Daoy (cell line): ENCODE results near the gene WWOX. TPM values are rescaled to one million over a fixed set of nuclear protein-coding genes. Genes with fewer than 3 reads are reported as not detected.

Experiments used
- DNase-seq: peaks from one replicate; pipeline ENCODE4 v3.0.0-alpha.2; 2015; ENCODE audit warnings: low read depth
- total RNA-seq: library from RNA; depleted of rRNA; stranded (reverse); fragments of >200 nt; shearing (Covaris generic); gene quantifications from 2 replicates; pipeline ENCODE4 v1.2.3, GENCODE V29; 2014

WWOX gene
- total RNA-seq, 1 experiment from 2014 or later, result 21.1 TPM

DNA sequence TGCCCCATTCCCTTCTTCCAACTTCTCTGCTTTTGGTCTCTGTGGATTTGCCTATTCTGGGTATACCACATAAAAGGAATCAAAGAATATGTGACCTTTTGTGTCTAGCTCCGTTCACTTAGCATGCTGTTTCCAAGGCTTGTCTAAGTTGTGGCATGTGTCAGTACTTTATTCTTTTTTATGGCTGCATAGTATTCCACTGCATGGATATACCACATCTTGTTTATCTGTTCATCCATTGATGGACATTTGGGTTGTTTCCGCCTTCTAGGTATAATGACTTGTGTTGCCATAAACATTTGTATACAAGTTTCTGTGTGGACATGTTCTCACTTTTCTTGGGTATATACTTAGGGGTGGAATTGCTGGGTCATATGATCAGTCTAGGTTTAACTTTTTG, 1068.4 kb downstream of the WWOX start:
- no peak for DNase-seq

DNA sequence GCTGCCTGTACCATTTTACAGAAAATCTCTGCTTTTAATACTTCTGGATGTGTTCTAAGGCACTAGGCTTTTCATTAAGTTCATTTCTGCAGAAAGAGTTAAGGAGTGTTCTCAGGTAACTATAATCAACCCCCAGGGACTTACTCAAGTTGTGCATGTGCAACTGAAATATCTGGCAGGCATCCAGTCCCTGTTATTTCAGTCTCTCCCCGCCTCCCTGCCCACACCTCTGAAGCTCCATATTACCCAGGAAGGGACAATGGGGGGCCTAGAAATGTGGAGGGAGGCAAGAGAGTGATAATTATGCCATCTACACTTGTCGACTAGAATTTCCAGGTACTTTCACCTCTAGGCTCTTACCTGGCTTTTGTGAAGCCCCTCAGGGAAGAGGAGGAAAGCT, 1068.9 kb downstream of the WWOX start:
- no peak for DNase-seq

DNA sequence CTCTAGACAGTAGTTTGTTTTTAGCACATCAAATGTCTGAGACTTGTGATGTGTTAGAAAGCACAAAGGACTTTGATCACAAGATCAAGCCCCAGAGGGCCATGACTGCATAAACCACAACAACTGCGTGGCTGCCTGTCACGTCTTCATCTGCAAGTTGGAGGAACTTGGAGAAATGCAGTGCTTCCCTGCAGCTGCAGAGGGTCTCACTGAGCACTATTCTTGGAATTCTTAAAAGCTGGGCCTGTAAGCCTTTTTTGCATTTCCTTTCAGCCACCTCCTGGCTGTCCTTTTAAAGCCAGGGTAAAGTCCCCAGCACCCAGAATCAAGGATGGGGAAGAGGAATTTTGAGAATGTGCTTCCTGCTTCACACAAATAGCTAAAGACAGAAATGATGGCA, 1069.8 kb downstream of the WWOX start:
- no peak for DNase-seq

DNA sequence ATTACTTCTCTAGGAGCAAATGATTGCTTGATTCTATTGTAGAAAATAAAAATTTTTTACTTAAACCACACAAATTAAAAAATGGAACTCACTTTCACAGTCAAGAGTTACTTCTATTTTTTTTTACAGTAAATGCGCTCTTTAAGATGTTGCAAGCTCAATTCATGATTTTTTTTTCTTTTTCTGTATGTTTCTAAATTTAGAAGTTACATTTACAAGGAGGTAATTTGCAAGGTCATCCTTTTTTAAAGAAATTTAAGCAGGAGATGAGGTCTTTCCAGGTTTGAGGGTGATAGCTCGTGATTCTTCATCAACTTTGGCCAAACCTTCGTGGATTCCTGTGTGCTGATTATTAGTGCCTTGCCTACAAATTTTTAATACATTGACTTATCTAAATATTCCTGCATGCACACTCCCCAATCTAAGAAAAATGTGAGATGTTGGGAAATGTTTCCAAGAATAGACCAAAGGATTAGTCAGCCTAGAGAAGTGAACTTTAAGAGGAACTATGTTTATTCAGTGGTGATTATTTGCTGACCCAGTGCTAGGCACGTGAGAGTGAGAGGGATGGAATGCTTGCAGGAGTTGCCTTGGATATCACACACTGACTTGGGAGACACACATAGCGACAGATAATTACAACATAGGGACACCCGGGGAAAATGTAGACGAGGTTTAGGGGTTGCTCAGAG, 1071.2 kb downstream of the WWOX start:
- DNase-seq, result no peak

DNA sequence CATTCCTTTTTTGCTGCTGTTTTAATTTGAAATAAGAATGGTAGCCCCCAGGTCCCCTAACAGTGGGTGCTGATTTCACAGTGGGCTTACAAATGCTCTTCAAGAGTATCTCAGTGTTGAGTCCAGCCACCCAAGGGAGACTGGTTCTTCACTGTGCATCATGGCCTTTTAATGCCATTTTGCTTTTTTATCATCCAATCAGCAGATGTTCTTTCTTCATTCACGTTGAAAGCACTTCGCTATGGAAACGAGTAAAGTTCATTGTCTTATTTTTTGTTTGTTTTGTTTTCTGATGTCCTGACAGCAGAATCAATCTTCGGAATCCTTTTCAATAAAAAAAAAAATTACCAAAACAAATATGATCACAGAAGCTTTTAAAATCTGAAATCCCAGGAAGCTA, 1072.0 kb downstream of the WWOX start:
- DNase-seq, result no peak

DNA sequence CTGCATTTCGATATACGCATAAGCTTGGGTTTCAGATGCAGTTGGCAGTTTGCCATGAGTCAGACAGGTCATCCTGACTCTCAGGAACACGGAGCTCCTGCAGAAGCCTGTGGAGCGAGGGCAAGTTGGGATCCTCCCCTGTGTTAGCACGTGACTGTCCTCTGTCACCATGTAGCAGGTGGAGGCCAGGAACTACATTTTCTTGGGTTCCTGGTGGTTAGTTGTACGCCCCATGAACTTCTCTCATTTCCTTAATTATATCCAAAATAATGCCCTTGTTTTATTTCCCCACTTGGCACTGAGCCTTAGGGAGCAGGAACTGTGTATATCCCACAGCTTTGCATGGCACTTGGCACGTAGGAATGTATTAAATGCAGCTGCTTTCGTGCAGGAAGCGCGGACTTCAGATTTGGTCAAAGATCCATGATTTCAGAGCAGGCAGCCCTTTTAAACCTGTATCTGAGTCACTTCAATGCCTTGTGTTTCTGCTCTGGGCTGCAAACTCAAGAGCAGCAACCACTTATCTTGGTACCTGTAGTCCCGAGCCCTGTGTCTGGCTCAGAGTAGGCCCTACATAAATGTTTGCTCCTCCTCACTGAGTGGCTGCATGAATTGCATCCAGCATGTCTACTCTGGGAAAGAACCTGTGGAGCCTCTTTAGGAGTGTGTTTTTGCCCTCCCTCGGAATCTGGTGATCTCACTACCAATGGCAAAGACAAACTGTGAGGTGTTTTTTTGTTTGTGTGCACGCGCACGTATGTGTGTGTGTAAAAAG, 1072.7 kb downstream of the WWOX start:
- peak; percentile 38 for DNase-seq

DNA sequence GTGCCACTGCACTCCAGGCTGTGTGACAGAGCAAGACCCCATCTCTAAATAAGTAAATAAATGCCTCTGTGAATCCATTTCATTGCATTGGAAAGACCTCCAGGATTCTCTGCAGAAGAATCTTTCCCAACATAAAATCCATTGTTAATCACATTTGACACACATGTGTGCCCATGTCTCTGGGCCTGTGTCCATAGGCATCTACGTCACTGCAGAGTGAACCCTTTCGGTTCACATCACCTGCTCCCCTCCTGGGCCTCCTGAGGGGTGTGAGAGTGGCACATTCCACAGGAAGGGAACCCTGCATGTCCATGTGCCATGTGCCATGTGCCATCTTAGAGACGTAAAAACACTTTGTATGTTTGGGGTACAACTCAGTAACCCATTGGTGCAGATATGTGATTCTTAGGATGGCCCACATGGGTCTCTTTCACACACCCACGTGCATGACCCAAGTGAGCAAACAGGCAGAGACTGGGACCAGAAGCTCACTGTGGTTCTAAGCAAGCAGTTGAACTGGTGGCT, 1073.6 kb downstream of the WWOX start:
- no peak for DNase-seq

DNA sequence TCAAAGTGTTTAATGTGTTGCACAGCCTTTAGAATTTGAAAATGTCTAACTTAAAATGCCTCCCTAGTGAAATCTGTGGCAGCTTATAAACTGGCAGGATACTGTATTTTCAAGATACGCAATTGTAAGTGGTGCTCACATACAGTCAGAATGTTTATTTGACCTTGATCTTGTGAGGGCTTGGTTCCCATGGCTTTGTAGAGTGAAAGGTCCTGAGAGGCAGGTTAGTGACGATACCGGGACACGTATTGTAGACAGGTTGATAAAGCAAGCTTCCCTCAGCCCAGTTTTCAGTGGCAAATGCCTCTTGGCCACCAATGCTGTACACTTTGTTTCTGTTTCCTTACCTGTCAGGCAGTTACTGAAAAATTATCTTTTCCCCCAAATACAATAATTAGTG, 1074.5 kb downstream of the WWOX start:
- no peak for DNase-seq

DNA sequence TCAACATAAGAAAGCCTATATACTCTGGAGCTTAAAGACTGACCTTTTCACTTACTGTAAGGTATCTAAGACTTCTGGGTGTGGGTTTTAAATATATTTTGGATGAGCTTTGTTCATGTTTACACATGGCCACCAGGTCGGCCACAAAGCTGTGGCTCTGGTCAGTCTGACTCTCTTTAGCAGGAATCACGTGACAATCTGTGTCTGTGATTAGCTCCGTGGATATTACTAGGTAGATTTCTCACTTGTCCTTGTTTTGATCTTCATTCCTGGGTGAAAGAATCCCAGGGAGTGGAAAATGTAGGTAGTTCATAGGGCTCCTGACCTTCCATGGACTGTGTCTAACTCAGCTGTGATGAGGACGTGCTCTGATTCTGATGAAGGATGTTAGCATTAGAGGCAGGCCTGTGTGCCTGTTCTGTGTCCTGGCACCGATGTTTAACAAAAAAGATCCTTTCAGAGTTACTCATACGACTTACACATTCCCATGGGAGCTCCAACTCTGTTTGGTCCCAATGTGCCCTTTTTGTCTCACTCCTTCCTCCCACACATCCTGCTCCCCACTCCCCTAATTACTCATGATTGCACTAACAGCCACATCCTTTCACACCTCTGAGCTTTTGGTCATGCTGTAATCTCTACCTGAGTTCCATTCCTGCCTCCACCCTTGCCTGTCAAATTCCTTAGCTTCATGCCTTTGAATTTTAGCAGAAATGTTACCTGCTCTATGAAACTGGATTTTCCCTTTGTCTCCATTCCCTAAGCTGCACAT, 1076.0 kb downstream of the WWOX start:
- peak; percentile 36 for DNase-seq

DNA sequence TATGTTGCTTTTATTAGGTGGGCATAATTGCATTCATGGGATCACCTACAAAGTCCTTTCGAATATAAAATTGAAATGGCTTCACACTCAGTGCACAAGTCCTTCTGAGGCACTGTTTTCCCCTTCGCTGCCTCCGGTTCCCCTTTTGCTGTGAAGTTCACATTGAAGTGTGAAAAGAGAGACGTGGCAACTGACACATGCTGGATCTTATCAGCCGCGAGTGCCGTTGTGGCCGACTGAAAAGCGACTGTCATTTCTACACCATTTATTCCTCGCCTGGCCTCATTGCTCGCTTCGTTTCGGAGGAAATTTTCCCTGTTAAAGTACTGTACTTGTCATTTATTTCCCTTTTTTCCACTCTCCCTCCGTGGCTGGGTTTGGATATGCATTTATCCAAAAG, 1077.6 kb downstream of the WWOX start:
- no peak for DNase-seq

DNA sequence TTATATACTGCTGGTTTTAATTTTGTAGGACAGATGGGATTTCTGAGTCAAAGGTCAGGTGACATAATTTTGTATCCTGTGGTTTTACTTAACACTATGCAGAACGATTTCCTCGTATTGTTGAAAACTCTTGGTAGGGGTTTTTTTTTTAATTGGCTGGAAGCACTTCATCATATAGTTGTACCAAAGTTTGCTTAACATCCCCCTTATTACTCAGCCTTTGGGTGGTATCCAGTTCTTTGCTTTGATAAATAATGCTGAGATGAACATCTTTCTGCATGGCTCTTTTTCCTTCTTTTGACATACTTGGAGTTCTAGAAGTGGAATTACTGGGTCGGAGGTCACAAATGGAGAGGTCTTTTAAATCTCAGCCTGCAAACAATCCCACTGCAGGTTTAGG, 1082.0 kb downstream of the WWOX start:
- DNase-seq, result no peak

DNA sequence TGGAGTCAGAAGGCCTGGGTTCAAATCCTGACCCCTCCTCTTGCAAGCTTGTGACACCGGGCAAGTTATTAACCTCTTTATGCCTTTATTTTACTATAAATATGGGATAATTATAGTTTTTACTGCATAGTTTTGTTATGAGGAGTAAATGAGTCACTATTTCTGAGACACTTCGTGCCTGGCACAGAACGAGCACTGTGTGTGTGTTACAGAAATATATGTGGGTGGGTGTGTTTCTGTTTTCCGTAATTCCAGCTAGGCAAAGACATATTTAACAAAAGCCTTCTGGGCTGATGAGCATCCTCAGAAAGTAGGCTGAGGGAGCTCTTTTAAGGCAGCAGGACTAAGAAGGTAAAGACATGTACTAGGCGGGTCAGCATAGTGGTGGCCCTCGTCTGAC, 1083.2 kb downstream of the WWOX start:
- DNase-seq, result peak; percentile 46

DNA sequence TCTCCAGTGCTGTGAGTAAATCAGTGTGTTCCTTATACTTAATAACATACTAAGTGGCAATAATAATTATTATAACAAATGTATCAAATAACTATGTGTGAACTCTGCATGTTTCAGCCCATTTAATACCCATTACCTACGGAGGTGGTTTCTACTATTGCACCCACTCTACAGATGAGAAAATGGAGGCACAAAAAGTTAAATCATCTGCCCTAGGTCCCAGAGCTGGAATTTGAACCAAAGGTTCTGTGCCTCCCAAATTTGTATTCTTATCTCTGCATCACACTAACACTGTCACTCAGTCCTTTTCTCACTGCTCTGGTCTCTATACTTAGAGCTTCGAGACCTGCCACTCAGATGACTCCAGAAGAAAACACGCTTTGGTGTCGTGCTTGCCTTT, 1084.1 kb downstream of the WWOX start:
- no peak for DNase-seq

DNA sequence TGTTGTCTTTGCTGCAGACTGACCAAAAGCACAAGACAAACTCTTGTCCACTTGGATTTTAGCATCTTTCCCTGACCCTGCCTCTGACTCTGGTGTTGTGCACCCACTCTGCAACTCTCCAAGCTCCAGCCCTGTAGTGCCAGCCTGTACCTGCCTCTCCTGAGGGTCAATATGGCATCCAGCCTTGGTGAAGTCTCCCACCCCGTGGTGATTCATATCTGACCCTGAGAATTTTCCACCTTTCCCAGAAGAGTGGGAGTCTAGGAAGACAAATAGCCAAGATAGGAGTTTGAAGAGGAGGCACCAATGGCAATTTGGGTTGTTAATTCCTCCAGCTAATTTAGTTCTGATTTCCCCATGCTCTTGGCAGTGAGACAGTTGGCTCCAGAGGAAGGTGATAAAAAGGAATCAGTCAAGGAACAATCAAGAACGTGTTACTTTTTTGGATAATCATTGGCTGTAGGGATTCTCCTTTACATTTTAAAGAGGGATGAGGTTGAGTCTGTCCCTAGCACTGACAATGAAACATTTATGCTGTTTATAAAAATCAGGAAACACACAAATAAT, 1085.1 kb downstream of the WWOX start:
- no peak for DNase-seq

DNA sequence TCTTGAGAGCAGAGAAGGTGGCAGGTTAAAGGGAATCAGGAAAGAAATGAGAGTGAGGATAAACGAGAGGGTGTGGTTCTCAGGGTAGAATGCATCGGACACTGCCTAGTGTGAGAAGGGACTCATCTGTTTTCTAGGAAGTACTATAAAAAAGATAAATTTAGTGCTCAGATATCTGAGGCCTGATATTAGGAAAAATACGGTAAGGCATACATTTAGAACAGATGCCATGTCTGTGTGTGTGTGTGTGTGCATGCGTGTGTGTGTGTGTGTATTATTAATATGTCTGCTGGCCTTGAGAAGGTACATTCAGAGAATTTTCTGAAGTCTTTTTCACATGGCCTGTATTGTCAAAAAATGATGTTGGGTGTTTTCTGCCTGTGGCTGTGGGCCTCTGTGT, 1086.3 kb downstream of the WWOX start:
- no peak for DNase-seq

DNA sequence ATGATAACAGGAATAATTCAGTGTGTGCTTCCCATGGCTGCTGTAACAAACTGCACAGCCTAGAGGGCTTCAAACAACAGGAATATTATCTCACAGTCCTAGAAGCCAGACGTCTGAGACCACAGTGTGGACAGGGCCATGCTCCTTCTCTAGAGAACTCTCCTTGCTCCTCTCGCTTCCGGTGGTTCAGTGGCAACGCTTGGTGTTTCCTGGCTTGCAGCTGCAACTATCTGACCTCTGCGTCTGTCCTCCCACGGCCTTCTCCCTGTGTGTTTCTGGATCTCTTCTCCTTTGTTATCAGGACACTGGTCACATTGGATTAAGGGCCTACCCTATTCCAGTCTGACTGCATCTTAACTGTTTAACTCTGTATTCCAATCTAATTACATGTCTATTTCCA, 1086.7 kb downstream of the WWOX start:
- no peak for DNase-seq

DNA sequence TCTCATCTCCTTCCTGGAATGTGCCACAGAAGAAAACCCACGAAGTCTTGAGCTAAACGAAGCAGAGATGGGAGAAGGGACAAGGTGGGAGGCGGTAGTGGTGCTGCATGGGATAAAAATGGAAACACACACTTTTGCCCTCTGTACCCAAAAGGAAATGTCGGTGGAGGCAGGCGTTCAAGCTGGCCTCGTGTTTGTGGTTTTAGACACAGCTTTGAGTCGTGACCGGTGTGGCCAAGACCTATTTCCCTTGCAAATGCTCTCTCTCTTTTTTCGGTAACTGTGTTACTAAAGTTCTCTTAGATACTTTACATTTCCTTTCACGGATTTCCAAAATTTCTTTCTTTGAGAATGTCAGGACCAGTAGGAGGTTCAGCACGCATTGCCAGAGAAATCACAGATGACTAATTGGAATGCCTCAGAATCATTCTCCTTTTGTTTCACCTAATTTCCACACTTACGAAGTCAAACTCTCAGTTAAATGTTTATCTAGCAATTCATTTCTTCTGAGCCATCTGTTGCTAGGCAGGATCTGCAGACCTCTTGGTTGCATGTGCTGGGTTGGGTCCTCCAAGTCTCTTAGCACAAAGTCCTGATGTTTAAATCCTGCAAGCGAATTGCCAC, 1088.8 kb downstream of the WWOX start:
- no peak for DNase-seq

DNA sequence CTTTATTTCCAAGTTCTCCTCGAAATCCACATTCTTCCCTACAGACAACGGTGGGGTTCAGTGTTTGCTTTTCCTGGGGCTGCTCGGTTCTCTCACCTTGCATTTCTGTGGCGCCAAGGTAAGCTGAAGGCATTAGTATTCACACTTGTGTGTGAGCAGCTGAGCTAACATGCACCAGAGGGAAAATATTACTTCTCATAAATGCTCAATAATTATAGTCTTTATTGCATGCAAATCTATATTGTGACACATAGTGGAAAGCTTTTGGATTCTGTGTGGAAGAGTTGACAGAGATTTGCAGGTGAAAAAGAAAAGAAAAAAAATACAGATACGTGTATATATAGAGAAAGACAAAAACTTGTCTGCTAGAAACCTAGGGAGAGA, 1089.3 kb downstream of the WWOX start:
- DNase-seq, result no peak

DNA sequence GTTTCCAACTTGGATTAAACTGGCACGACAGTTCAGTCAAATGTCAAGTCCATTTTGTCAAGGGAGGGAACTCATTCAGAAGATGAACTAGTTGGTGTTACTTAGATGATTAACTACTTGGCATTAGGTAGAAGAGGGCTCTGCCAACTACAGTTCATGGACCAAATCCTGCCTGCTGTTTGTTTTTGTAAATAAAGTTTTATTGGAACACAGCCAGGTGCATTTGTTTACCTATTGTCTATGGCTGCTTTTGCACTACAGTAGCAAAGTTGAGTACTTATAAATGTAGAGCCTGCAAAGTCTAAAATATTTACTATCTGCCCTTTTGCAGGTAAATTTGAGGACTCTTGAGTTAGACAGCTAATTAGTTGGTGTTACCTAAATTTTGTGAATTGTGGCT, 1091.1 kb downstream of the WWOX start:
- DNase-seq, result no peak

DNA sequence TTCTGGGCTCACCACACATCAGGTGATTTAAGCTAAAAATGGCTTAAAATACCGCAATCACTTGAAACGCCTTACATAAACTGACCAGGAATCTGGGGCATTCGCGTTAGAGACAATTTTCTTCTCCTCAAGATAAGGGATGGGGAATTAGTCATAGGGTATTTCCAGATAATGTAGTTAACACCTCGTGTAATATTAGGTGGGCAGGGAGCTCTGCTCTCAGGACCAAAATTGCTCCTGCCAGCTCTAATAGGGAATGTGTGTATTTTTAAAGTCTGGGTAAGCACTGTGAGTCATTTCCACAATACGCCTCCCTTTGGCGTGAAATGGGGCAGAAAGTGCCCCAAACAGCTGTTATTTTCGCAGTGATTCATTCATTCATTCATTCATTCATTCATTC, 1092.5 kb downstream of the WWOX start:
- DNase-seq, result peak; percentile 80

DNA sequence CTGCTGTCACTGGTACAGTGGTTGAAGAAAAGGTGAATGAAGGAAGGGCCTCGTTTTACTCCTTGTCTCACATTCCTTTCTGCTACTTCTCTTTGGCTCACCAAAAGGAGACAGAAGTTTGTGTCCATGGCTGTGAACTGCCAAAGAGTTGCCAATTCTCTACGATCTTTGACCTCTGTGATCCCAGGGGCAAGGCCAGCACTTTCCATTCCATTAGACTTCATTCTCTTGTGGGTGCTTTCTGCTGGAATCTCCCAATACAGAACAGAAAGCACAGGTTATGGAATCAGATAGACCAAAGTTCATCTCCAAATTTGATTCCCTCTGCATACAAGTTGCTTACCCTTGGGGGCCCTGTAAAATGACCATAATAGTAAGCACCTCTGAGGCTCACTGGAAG, 1093.5 kb downstream of the WWOX start:
- no peak for DNase-seq

DNA sequence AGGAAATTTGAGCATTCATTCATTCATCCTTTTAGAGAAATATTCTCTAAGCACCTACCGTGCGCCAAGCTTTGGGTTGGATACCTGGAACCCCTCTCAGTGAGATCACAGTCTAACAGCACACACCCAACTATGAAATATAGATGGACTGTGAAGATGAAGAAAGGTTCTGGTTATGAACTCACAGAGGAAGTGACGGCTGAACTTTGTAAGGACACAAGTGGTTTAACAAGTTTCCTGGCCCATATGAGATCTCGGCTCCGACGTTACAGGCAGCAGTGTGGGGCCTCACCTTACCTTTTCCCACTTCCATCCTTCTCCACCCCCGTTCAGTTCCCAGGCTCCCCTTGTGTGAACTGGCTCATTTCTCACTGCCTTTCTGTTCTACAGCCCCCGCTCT, 1094.8 kb downstream of the WWOX start:
- no peak for DNase-seq
